HG02642 (cell line): ENCODE results near the gene WDR82.

Experiments used
- ATAC-seq: cut with Tn5 transposase; IDR thresholded peaks from one replicate; pipeline ENCODE4 v1.9.1; 2021; ENCODE audit warnings: mild to moderate bottlenecking; ENCODE audit not compliant: unreplicated experiment, poor library complexity

WDR82 gene

GRCh38 chr3:52228266-52228665 is 50.2 kb downstream of the WDR82 start:
- no peak for ATAC-seq

GRCh38 chr3:52227766-52228165 is 50.7 kb downstream of the WDR82 start:
- ATAC-seq, result no peak

- no peak for ATAC-seq
Measured at GRCh38 chr3:52227117-52227516, 51.3 kb downstream of the WDR82 start.

- ATAC-seq, result peak; percentile 12
Measured at GRCh38 chr3:52226229-52226817, 52.1 kb downstream of the WDR82 start.

- ATAC-seq, result peak; percentile 75
Measured at GRCh38 chr3:52225452-52226228, 52.8 kb downstream of the WDR82 start, which contains the start of gene TLR9. TLR9 (minus strand) TSS chr3:52225645; CDS start chr3:52225529, 116 bp downstream.

GRCh38 chr3:52223449-52224408 is 54.7 kb downstream of the WDR82 start:
- ATAC-seq, result no peak

GRCh38 chr3:52222319-52223221 is 55.9 kb downstream of the WDR82 start:
- ATAC-seq, result no peak

- no peak for ATAC-seq
Measured at GRCh38 chr3:52221563-52222318, 56.7 kb downstream of the WDR82 start.

GRCh38 chr3:52221141-52221562 is 57.3 kb downstream of the WDR82 start:
- ATAC-seq, result no peak

- ATAC-seq, result no peak
Measured at GRCh38 chr3:52220380-52221026, 57.9 kb downstream of the WDR82 start.

GRCh38 chr3:52218937-52219650 is 59.4 kb downstream of the WDR82 start:
- no peak for ATAC-seq

GRCh38 chr3:52218454-52218853 is 60.0 kb downstream of the WDR82 start:
- no peak for ATAC-seq

GRCh38 chr3:52218026-52218425 is 60.4 kb downstream of the WDR82 start:
- no peak for ATAC-seq

- ATAC-seq, result no peak
Measured at GRCh38 chr3:52217409-52217805, 61.0 kb downstream of the WDR82 start.

GRCh38 chr3:52216585-52217408 is 61.7 kb downstream of the WDR82 start:
- no peak for ATAC-seq

GRCh38 chr3:52215351-52215750 is 63.1 kb downstream of the WDR82 start:
- ATAC-seq, result no peak

GRCh38 chr3:52213901-52214300 is 64.5 kb downstream of the WDR82 start:
- ATAC-seq, result no peak
